PFSK-1 (cell line): Measurements from ENCODE around the gene CCDC82.

Experiments used
- FOXP2 ChIP-seq: optimal IDR thresholded peaks from 2 replicates; pipeline ENCODE3; 2011; ENCODE audit warnings: borderline replicate concordance, control low read depth, inconsistent platforms; ENCODE audit not compliant: insufficient read depth; ENCODE audit errors: extremely low read length, extremely low read depth
- POLR2AphosphoS5 ChIP-seq: IDR thresholded peaks from 2 replicates; pipeline ENCODE4 v1.6.1; 2012; ENCODE audit warnings: low read depth, mild to moderate bottlenecking, control low read depth, low read length, moderate library complexity
- REST ChIP-seq, 2 experiments: IDR thresholded peaks; 2 replicates each; pipeline versions ENCODE4 v1.6.1 to v1.8.0; 2011 to 2012; ENCODE audit warnings: low read depth in 2 of 2, low read length in 2 of 2, control low read depth in 1 of 2, inconsistent platforms in 1 of 2, mild to moderate bottlenecking in 1 of 2, moderate library complexity in 1 of 2; ENCODE audit not compliant: insufficient read depth in 1 of 2
- TAF1 ChIP-seq: IDR thresholded peaks from 2 replicates; pipeline ENCODE4 v1.6.1; 2012; ENCODE audit warnings: low read length, control low read depth, borderline replicate concordance; ENCODE audit not compliant: insufficient read depth

- TF ChIP-seq FOXP2 (no peak), POLR2AphosphoS5 (no peak), TAF1 (no peak), REST (IDR thresholded peaks at IDR 0.05; ENCODE audit: insufficient read depth in 1 of 2, low read depth in 2 of 2, low read length in 2 of 2) (no peak)
These were observed 71.3 kb downstream of the CCDC82 start for GRCh38 chr11:96318399-96318798.
